ENCODE results near the gene C1orf87. TPM values are rescaled to one million over a fixed set of nuclear protein-coding genes. Genes with fewer than 3 reads are reported as not detected.

Gene C1orf87
- total and polyA plus RNA-seq, 2 donors (not counting 3 experiments of a cell fraction or from before 2014, with no cell fraction given) = not detected

Small RNA genes lying within 50 kb of the gene (small RNA-seq; reads per million reads assigned to genes)
- gene RN7SL475P (ENCODE audit: insufficient read depth, insufficient read length, low read depth, low replicate concordance) = not detected

Other genes with a start within 250 kb of the C1orf87 start
- gene CYP2J2, start 147.0 kb downstream of the C1orf87 start, total RNA-seq = 0.18 and 0.27 TPM in 2 replicates
- 0.06 TPM in 2 replicates for gene CYP2J2, start 147.0 kb downstream of the C1orf87 start, polyA plus RNA-seq

Data from endothelial cell of umbilical vein (primary cell).